Erythroblast (primary cell): ENCODE data around the gene AURKAIP1.

Source experiments
- GATA1 ChIP-seq: IDR thresholded peaks from 2 replicates; pipeline ENCODE4 v1.6.1; 2011; ENCODE audit warnings: low read depth, mild to moderate bottlenecking, control low read depth, low read length, moderate library complexity
- POLR2A ChIP-seq: IDR thresholded peaks from 2 replicates; pipeline ENCODE4 v1.6.1; 2011; ENCODE audit warnings: mild to moderate bottlenecking, low read length

DNA sequence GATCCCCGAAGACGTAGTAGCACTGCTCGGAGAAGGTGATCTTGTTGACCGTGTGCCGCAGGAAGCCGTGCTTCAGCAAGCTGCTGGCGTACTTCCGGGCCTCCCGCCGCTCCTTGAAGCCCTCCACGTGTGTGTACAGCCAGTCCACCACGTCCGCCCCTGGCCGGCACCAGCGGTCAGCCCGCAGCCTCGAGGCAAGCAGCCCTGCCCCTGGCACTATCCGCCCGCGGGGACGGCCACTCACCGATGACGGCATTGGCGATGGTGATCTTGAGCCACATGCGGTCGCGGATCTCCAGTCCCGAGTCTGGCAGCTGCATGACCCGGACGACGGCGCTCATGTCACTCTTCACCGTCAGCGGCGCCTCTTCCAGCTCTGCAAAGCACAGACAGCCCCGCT, 36.7 kb downstream of the AURKAIP1 start:
- no peak for TF ChIP-seq POLR2A
- no peak for TF ChIP-seq GATA1
